KMS-11 (cell line): ENCODE results near the gene TMEM151B.

Experiments used
- H2AFZ ChIP-seq: fragments of 200-600 bp; sonication (generic); 2 replicates; pipeline ENCODE4 v1.6.1; 2016; ENCODE audit warnings: antibody characterized with exemption, mixed run types, low read depth
- H3K27ac ChIP-seq: fragments of 200-600 bp; sonication (generic); 2 replicates; pipeline ENCODE4 v1.6.1; 2016; ENCODE audit warnings: mild to moderate bottlenecking, mixed run types
- H3K27me3 ChIP-seq: fragments of 200-600 bp; sonication (generic); 2 replicates; pipeline ENCODE4 v1.6.1; 2017; ENCODE audit warnings: mild to moderate bottlenecking, low read depth, mixed run types, moderate library complexity; ENCODE audit not compliant: insufficient read depth
- H3K36me3 ChIP-seq: fragments of 200-600 bp; sonication (generic); 2 replicates; pipeline ENCODE4 v1.6.1; 2017; ENCODE audit warnings: mild to moderate bottlenecking, mixed run types; ENCODE audit not compliant: insufficient read depth
- H3K4me1 ChIP-seq: fragments of 200-600 bp; sonication (generic); 2 replicates; pipeline ENCODE4 v1.6.1; 2016; ENCODE audit warnings: mild to moderate bottlenecking, low read depth, mixed run types; ENCODE audit not compliant: poor library complexity, severe bottlenecking
- H3K4me2 ChIP-seq: fragments of 200-600 bp; sonication (generic); 2 replicates; pipeline ENCODE4 v1.7.0; 2016; ENCODE audit warnings: mild to moderate bottlenecking, mixed run types
- H3K4me3 ChIP-seq: fragments of 200-600 bp; sonication (generic); IDR thresholded peaks from 2 replicates; pipeline ENCODE4 v1.6.1; 2017; ENCODE audit warnings: low read depth, low read length, mixed read lengths; ENCODE audit not compliant: insufficient read depth
- H3K79me2 ChIP-seq: fragments of 200-600 bp; sonication (generic); 2 replicates; pipeline ENCODE4 v1.6.1; 2016; ENCODE audit warnings: low read depth, mixed run types; ENCODE audit not compliant: insufficient read depth
- H3K9ac ChIP-seq: fragments of 200-600 bp; sonication (generic); 2 replicates; pipeline ENCODE4 v1.6.1; 2016; ENCODE audit warnings: mild to moderate bottlenecking, mixed run types
- H4K20me1 ChIP-seq: fragments of 200-600 bp; sonication (generic); 2 replicates; pipeline ENCODE4 v1.6.1; 2016; ENCODE audit warnings: mild to moderate bottlenecking, mixed run types; ENCODE audit not compliant: insufficient read depth
- TF ChIP-seq, protein P1 (sequence below): fragments of 200-600 bp; sonication (generic); conservative IDR thresholded peaks from 2 replicates; pipeline ENCODE4 v1.6.1; 2017; ENCODE audit warnings: low read depth, mild to moderate bottlenecking, antibody characterized with exemption, low read length, moderate library complexity, mixed read lengths

The TMEM151B gene

DNA sequence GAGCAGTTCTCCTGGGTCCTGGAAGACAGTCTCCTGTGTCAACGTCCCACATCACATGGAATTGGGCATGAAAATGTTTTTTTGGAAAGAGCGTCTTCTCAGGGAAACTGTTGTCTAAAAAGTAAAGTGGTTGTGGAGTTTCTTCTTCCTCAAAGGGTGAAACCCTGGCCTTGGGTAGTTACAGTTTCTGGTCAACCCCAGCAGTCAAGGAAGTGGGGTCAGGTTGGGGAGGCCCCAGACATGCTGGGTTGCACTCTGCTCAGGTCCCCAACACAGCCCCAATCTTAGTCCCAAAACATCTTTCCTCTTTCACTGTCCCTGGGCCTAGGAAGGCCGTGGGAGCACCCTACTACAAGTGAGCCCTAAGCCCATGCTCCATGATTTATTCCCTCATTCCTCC, 3.9 kb upstream of the TMEM151B start:
- Histone ChIP-seq H3K4me2 (peak overlapping the region; percentile 77; the same call in 1 of the 2 replicates), H3K4me1 (peaks cover 39% of the 10 kb centered on the region)

GRCh38 chr6:44267252-44267651, 3.0 kb upstream of the TMEM151B start:
- Histone ChIP-seq H3K36me3 (no peaks in the 10 kb centered on the region), H3K9ac (no peak overlapping the region), H3K4me1 (peaks cover 30% of the 10 kb centered on the region), H3K27me3 (peaks cover 26% of the 10 kb centered on the region), H3K4me3 (no peak overlapping the region), H4K20me1 (no peaks in the 10 kb centered on the region), H3K4me2 (no peak overlapping the region), H2AFZ (no peak overlapping the region), H3K79me2 (peaks cover 30% of the 10 kb centered on the region), H3K27ac (no peak overlapping the region)
- TF ChIP-seq, protein P1, sequence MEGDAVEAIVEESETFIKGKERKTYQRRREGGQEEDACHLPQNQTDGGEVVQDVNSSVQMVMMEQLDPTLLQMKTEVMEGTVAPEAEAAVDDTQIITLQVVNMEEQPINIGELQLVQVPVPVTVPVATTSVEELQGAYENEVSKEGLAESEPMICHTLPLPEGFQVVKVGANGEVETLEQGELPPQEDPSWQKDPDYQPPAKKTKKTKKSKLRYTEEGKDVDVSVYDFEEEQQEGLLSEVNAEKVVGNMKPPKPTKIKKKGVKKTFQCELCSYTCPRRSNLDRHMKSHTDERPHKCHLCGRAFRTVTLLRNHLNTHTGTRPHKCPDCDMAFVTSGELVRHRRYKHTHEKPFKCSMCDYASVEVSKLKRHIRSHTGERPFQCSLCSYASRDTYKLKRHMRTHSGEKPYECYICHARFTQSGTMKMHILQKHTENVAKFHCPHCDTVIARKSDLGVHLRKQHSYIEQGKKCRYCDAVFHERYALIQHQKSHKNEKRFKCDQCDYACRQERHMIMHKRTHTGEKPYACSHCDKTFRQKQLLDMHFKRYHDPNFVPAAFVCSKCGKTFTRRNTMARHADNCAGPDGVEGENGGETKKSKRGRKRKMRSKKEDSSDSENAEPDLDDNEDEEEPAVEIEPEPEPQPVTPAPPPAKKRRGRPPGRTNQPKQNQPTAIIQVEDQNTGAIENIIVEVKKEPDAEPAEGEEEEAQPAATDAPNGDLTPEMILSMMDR, result no peak

More for the DNA sequence above, 3.9 kb upstream of the TMEM151B start:
- Histone ChIP-seq H3K9ac (no peak overlapping the region), H3K27ac (no peak overlapping the region), H3K27me3 (peaks cover 18% of the 10 kb centered on the region), H3K4me3 (no peak overlapping the region), H3K36me3 (no peaks in the 10 kb centered on the region), H3K79me2 (peaks cover 39% of the 10 kb centered on the region), H2AFZ (no peak overlapping the region), H4K20me1 (no peaks in the 10 kb centered on the region)
- TF ChIP-seq, protein P1, result no peak

DNA sequence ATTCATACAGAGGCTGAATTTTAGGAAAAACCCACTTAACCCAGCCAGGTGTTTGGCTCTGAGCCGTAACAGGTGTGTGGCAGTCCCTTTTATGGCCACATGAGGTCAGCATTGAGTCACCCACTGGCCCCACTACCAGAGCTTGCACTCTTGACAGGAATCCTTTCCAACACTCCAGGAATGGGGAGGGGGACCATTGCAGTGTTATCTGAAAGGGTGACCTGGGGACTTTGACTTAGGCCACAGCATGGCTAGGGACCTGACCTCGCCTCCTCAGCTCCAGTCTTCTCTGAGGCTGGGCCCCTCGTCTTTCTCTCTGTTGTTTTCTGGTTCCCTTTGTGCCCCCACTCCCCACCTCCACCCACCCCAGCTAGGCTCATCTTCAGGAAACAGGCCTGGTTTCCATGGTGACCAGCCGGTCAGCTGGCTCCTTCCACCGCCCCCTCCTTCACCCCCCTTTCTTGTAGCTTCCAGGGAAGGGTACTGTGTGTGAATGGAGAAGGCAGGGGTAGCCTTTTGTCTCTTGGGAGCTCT, 2.1 kb upstream of the TMEM151B start:
- TF ChIP-seq, protein P1, result peak; percentile 96
- H4K20me1 ChIP-seq, result no peaks in the 10 kb centered on the region
- no peak overlapping the region for H3K27ac ChIP-seq
- peaks cover 21% of the 10 kb centered on the region for H3K79me2 ChIP-seq
- no peak overlapping the region for H2AFZ ChIP-seq
- no peak overlapping the region for H3K9ac ChIP-seq
- peaks cover 24% of the 10 kb centered on the region for H3K4me1 ChIP-seq
- H3K4me3 ChIP-seq, result no peak overlapping the region
- peaks cover 35% of the 10 kb centered on the region for H3K27me3 ChIP-seq
- no peak overlapping the region; the same call in 1 of the 2 replicates for H3K4me2 ChIP-seq
- H3K36me3 ChIP-seq, result no peaks in the 10 kb centered on the region

DNA sequence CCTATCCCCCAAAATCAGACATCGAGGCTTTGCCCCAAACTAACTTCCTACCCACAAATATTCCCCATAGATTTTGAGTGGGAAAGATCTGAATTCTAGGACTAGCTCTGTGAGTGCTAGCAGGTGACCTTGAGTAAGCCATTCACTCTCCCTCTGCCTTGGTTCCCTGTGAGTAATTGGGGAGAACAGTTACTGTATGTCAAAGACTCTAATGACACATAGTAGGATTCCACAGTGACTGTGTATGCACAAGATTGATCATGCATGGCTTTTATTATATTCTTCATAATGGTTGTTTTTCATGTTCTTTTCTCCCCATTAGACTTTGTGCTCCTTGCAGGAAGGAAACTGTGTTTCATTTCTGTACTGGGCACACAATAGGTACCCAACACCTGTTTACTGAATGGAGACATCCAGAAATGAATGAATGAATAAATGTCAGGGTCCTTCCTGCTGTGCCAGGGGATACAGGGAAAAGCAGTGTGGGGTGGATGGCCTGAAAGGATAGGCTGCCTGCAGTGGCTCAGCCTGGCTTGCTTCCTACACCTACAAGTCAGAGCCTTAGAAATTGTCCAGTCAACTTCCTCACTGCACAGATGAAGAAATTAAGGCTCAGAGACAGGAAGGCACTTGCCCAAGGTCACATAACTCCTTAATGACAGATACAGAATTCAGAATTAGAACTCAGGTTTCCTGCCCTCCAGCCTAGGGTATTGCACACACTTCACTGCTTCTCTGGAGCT, 901 bp upstream of the TMEM151B start:
- H2AFZ ChIP-seq, result no peak overlapping the region
- TF ChIP-seq, protein P1, result no peak
- H3K9ac ChIP-seq, result no peak overlapping the region
- no peak overlapping the region for H3K4me3 ChIP-seq
- no peaks in the 10 kb centered on the region for H3K36me3 ChIP-seq
- H3K79me2 ChIP-seq, result peaks cover 9% of the 10 kb centered on the region
- H3K4me2 ChIP-seq, result no peak overlapping the region
- peaks cover 24% of the 10 kb centered on the region for H3K4me1 ChIP-seq
- H3K27me3 ChIP-seq, result peaks cover 39% of the 10 kb centered on the region
- no peak overlapping the region for H3K27ac ChIP-seq
- no peaks in the 10 kb centered on the region for H4K20me1 ChIP-seq
